Measurements from ENCODE around the gene P2RX3. TPM values are rescaled to one million over a fixed set of nuclear protein-coding genes. Genes with fewer than 3 reads are reported as not detected.
A peak's percentile ranks its signal among the peaks of the same experiment; 100 is the strongest.

The P2RX3 gene
- total RNA-seq, 1 donor = not detected

DNA sequence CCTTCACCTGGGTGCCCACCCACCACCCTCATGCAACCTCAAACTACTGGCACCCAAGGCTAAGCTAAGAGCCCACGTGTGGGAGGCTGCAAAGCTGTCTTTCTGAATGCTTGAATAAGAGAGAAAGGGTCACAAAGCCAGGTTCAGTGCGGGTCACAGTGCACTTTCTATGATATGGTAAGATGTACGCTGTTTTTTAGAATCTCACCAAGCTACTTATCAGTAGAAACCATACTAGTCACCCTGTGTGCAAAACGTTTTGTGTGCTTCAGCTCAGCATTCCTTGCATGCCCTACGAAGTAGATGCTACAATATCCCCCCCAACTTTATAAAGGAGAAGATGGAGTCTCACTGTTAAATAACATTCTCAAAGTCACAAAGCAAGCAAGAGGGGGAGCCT, 14.9 kb downstream of the P2RX3 start:
- DNase-seq (ENCODE audit: low read depth) = no peak
- H3K4me3 ChIP-seq (ENCODE audit: low read depth, low read length) = no peak overlapping the region
- TF ChIP-seq, protein P1, sequence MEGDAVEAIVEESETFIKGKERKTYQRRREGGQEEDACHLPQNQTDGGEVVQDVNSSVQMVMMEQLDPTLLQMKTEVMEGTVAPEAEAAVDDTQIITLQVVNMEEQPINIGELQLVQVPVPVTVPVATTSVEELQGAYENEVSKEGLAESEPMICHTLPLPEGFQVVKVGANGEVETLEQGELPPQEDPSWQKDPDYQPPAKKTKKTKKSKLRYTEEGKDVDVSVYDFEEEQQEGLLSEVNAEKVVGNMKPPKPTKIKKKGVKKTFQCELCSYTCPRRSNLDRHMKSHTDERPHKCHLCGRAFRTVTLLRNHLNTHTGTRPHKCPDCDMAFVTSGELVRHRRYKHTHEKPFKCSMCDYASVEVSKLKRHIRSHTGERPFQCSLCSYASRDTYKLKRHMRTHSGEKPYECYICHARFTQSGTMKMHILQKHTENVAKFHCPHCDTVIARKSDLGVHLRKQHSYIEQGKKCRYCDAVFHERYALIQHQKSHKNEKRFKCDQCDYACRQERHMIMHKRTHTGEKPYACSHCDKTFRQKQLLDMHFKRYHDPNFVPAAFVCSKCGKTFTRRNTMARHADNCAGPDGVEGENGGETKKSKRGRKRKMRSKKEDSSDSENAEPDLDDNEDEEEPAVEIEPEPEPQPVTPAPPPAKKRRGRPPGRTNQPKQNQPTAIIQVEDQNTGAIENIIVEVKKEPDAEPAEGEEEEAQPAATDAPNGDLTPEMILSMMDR (IDR thresholded peaks at IDR 0.05; ENCODE audit: insufficient read depth, low read length) = no peak

GRCh38 chr11:57353446-57353845, 15.3 kb downstream of the P2RX3 start:
- DNase-seq (ENCODE audit: low read depth) = no peak
- H3K4me3 ChIP-seq (ENCODE audit: low read depth, low read length) = no peak overlapping the region
- TF ChIP-seq, protein P1 (IDR thresholded peaks at IDR 0.05; ENCODE audit: insufficient read depth, low read length) = no peak

DNA sequence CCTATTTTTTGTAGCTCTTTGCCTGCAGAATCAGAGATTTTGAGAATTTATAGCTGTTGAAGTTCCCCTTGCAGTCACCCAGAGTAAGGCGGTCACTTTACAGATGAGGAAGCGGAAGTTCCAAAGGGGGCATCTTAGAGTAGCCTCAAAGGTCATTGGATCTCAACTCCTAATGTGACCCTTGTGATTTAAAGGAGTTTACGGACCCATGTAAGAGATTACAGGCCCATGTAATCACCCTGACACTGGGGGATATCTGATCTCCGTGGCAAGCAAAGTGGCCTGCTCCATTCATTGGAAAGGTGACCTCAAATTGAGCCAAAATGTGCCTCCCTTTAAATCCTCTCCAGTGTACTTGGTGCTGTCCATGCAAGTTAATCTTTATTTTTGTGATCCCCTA, 15.7 kb downstream of the P2RX3 start:
- TF ChIP-seq, protein P1 (IDR thresholded peaks at IDR 0.05; ENCODE audit: insufficient read depth, low read length) = no peak
- DNase-seq (ENCODE audit: low read depth) = no peak
- no peak overlapping the region for H3K4me3 ChIP-seq (ENCODE audit: low read depth, low read length)

GRCh38 chr11:57354699-57355098, 16.5 kb downstream of the P2RX3 start:
- TF ChIP-seq, protein P1 (IDR thresholded peaks at IDR 0.05; ENCODE audit: insufficient read depth, low read length) = no peak
- H3K4me3 ChIP-seq (ENCODE audit: low read depth, low read length) = no peak overlapping the region
- no peak for DNase-seq (ENCODE audit: low read depth)

GRCh38 chr11:57356268-57356667, 18.1 kb downstream of the P2RX3 start:
- TF ChIP-seq, protein P1 (IDR thresholded peaks at IDR 0.05; ENCODE audit: insufficient read depth, low read length) = no peak
- H3K4me3 ChIP-seq (ENCODE audit: low read depth, low read length) = no peak overlapping the region
- no peak for DNase-seq (ENCODE audit: low read depth)

DNA sequence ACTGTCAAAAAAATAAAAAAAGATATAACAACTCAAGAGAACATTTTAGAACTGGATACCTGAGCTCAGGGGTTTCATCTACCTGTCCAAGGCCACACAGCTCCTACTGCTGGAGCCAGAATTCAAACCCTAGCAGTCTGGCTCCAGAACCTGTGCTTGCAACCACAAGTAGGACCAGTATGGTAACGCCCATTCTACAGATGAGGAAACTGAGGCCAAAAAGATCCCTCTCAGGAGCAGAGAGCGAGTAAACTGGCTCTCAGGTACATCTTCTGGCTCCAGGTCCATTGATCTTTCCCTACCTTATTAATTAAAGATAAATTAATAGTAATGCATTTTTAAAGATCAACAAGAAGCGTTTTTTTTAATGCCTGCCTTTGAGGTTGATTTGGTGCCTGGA, 19.2 kb downstream of the P2RX3 start:
- no peak overlapping the region for H3K4me3 ChIP-seq (ENCODE audit: low read depth, low read length)
- no peak for DNase-seq (ENCODE audit: low read depth)
- TF ChIP-seq, protein P1 (IDR thresholded peaks at IDR 0.05; ENCODE audit: insufficient read depth, low read length) = no peak

DNA sequence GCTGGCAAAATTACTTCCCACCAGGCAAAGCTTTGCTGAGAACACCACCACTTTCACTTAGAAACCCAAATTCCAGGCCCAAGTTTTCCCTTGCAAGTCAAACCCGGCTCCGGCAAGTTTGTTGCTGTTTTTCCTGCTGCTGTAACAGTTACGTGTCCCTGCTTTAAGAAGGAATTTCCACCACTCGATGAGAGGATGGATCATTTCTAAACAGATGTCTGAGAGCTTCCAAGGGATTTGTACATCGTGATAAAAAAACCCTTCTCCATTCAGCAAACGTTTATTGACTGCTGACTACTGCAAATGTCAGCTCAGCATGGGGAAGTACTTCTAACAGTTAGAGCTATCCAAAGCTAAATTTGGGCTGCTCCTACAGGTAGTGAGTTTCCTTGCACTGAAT, 19.7 kb downstream of the P2RX3 start:
- peak; percentile 53 for DNase-seq (ENCODE audit: low read depth)
- TF ChIP-seq, protein P1 (IDR thresholded peaks at IDR 0.05; ENCODE audit: insufficient read depth, low read length) = no peak
- H3K4me3 ChIP-seq (ENCODE audit: low read depth, low read length) = no peak overlapping the region

Data from fibroblast of the aortic adventitia (primary cell).